ENCODE results near the gene CCNH.

The CCNH gene

GRCh38 chr5:87361031-87361445, 51.7 kb downstream of the CCNH start:
- DNase-seq (ENCODE audit: low read depth, low spot score) = no peak

- DNase-seq (ENCODE audit: low read depth, low spot score) = no peak
Observed at GRCh38 chr5:87360132-87360531, 52.6 kb downstream of the CCNH start.

- DNase-seq (ENCODE audit: low read depth, low spot score) = no peak
Observed at GRCh38 chr5:87359106-87359505, 53.6 kb downstream of the CCNH start.

GRCh38 chr5:87354496-87354895, 58.2 kb downstream of the CCNH start:
- no peak for DNase-seq (ENCODE audit: low read depth, low spot score)

GRCh38 chr5:87347841-87348240, 64.9 kb downstream of the CCNH start:
- DNase-seq (ENCODE audit: low read depth, low spot score) = peak; percentile 43

GRCh38 chr5:87347272-87347671, 65.5 kb downstream of the CCNH start:
- peak; percentile 25 for DNase-seq (ENCODE audit: low read depth, low spot score)

All from astrocyte of the hippocampus (primary cell).